ENCODE data around the gene ZNF205. TPM values are rescaled to one million over a fixed set of nuclear protein-coding genes. Genes with fewer than 3 reads are reported as not detected.
A peak's percentile ranks its signal among the peaks of the same experiment; 100 is the strongest.

ZNF205 gene
- total and polyA plus RNA-seq, 2 of the 13 experiments (the other 11 are each of a cell fraction or from before 2014, with no cell fraction given), result 5.8 to 10.2 TPM

GRCh38 chr16:3135126-3135715, 22.8 kb downstream of the ZNF205 start (continued):
- TF ChIP-seq ZBTB42 (CRISPR knock-in tag; IDR thresholded peaks at IDR 0.05), result 0 out of 2 replicates have a peak, but pooled peaks have one; percentile 67
- no peak for TF ChIP-seq ZNF790 (CRISPR knock-in tag; IDR thresholded peaks at IDR 0.05; ENCODE audit: borderline replicate concordance)
- TF ChIP-seq GMEB1 (CRISPR knock-in tag; IDR thresholded peaks at IDR 0.05; ENCODE audit: borderline replicate concordance), result peak; percentile 8; the same call in 1 of the 2 replicates
- no peak for TF ChIP-seq GATAD2A (CRISPR knock-in tag; IDR thresholded peaks at IDR 0.05)
- no peak for TF ChIP-seq GTF3A (CRISPR knock-in tag; conservative IDR thresholded peaks at IDR 0.05)
- peak; percentile 50; the same call in 1 of the 2 replicates for TF ChIP-seq ZNF768 (CRISPR knock-in tag; IDR thresholded peaks at IDR 0.05)
- 0 out of 2 replicates have a peak, but pooled peaks have one; percentile 40 for TF ChIP-seq ZNF264 (CRISPR knock-in tag; IDR thresholded peaks at IDR 0.05)
- no peak for TF ChIP-seq IKZF1 (IDR thresholded peaks at IDR 0.05)
- TF ChIP-seq RBAK (CRISPR knock-in tag; IDR thresholded peaks at IDR 0.05), result no peak
- TF ChIP-seq PRDM10 (CRISPR knock-in tag; IDR thresholded peaks at IDR 0.05; ENCODE audit: low read depth), result no peak
- no peak for TF ChIP-seq CREB3 (CRISPR knock-in tag; IDR thresholded peaks at IDR 0.05)
- no peak for TF ChIP-seq ZNF484 (CRISPR knock-in tag; IDR thresholded peaks at IDR 0.05; ENCODE audit: borderline replicate concordance, low read depth)
- no peak for TF ChIP-seq CBX5 (CRISPR knock-in tag; IDR thresholded peaks at IDR 0.05; ENCODE audit: borderline replicate concordance)
- TF ChIP-seq TRIM24 (CRISPR knock-in tag; IDR thresholded peaks at IDR 0.05), result no peak
- no peak for TF ChIP-seq ZNF792 (CRISPR knock-in tag; IDR thresholded peaks at IDR 0.05)
- TF ChIP-seq ZFP91 (CRISPR knock-in tag; IDR thresholded peaks at IDR 0.05; ENCODE audit: borderline replicate concordance), result peak; percentile 41; the same call in 1 of the 2 replicates
- no peak for TF ChIP-seq ZNF749 (CRISPR knock-in tag; IDR thresholded peaks at IDR 0.05; ENCODE audit: borderline replicate concordance)
- TF ChIP-seq E2F5 (CRISPR knock-in tag; conservative IDR thresholded peaks at IDR 0.05), result no peak
- TF ChIP-seq PHF21A (CRISPR knock-in tag; IDR thresholded peaks at IDR 0.05), result no peak
- TF ChIP-seq NONO (IDR thresholded peaks at IDR 0.05), result no peak
- no peak for TF ChIP-seq NONO (CRISPR knock-in tag; conservative IDR thresholded peaks at IDR 0.05)

Data from HepG2 (cell line).